Measurements from ENCODE around the gene TMEM269.

DNA sequence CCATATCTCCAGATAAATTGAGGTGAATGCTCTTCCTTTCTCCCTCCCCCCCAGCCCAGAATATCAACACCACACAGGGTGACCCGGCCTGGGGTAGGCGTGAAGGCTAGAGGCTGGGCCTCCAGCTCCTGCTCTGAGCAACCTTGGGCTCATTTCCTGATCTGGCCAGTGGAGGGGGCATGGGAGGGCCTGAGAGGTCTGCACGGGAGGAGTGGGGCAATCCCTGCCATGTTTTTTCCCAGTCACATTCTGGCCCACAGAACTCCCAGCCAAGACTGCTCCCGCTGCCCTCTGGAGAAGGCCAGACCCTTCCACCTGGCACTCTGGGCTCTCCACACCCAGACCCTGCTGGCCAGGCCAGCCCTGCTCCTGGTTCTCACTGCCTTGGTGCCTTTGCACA is 48.6 kb upstream of the TMEM269 start:
- TF ChIP-seq CTCF (IDR thresholded peaks at IDR 0.05) (peak in 3 of 6 experiments; percentile 48 to 49 (median 49)), POLR2A (IDR thresholded peaks at IDR 0.05) (no peak)

Data from Peyer's patch (tissue), 4 donors.